Effector memory CD4-positive, alpha-beta T cell (primary cell): ENCODE results near the gene NISCH.

ENCODE experiments used
- DNase-seq, 3 donors: peaks; one replicate each; pipeline ENCODE4 v3.0.0-alpha.2; 2020
- H3K27ac ChIP-seq: 2 replicates; pipeline ENCODE4 v1.7.0; 2013; ENCODE audit warnings: mild to moderate bottlenecking, low read length, moderate library complexity; ENCODE audit not compliant: insufficient read depth, poor library complexity, severe bottlenecking
- H3K27me3 ChIP-seq: replicated peaks from 2 replicates; pipeline ENCODE4 v1.7.0; 2013; ENCODE audit warnings: mild to moderate bottlenecking, low read length; ENCODE audit not compliant: insufficient read depth, control insufficient read depth, poor library complexity, severe bottlenecking
- H3K36me3 ChIP-seq: 2 replicates; pipeline ENCODE4 v1.7.0; 2013; ENCODE audit warnings: mild to moderate bottlenecking, low read length, moderate library complexity; ENCODE audit not compliant: control insufficient read depth, insufficient read depth
- H3K4me1 ChIP-seq: 2 replicates; pipeline ENCODE4 v1.7.0; 2013; ENCODE audit warnings: low read length, mild to moderate bottlenecking; ENCODE audit not compliant: control insufficient read depth, insufficient read depth, poor library complexity, severe bottlenecking
- H3K4me3 ChIP-seq: 2 replicates; pipeline ENCODE4 v1.7.0; 2013; ENCODE audit warnings: low read length, low read depth, mild to moderate bottlenecking; ENCODE audit not compliant: insufficient read depth, poor library complexity, severe bottlenecking
- H3K9me3 ChIP-seq: 2 replicates; pipeline ENCODE4 v1.7.0; 2013; ENCODE audit warnings: mild to moderate bottlenecking, low read length, moderate library complexity; ENCODE audit not compliant: control insufficient read depth

Gene NISCH

DNA sequence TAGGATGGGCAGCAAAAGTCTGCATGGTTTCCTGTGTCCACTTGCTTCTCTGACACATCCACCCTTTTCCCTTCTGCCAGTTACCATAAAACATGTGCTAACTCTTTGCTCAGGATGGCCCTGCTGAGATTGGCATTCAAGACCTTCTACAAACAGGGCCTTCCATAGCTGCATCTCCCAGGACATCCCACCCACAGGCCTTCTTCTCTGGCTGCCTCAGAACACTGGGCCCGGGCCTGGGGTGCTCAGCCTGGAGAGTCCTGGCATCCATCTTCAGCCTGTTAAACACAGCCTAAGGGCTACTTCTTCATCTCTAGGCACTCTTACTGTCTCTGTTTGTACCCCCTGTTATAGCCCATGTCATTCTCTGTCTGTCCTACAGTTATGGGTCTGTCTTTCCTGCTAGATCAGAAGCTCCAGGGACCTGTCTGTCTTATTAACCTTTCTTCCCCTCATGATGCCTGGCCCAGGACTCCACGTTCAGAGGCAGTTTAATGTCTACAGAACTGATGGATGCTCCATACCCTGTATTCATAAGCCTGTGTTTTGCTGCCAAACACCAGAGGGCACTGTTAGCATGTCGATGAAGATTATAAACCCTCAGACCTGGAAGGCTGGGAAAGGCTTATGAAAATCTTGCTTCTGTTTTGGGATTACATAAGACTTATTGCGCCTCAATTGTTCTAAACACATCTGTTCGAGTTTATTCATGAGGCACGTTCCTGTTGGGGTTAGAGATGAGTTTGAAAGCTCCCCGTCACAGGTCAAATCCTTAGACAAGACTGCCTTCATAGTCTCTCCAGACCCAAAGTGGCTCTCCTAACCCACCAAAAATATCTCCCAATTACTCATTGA is 27.0 kb upstream of the NISCH start:
- no peaks in the 10 kb centered on the region for H3K36me3 ChIP-seq
- DNase-seq: peak in 1 of 3 donors; percentile 18

DNA sequence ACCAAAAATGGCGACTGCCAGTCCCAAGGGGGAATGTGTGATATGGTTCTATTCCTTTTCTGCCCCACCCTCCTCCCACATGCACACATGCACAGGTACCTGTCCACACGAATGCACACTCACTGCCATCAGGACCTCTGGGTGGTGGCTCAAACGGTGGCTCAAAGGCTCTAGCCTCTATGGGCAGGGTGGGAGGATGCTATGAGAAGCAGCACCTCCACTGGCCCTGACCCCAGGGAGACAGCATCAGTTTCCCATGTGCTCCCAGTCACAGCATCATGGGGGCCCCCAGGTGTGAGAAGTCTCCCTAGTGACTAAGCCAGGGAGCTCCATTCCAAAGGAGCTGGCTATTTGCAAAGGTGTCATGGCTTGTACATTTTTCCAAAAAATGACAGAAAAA is 26.4 kb upstream of the NISCH start:
- Histone ChIP-seq H3K4me3 (no peak overlapping the region), H3K9me3 (no peaks in the 10 kb centered on the region), H3K4me1 (no peaks in the 10 kb centered on the region), H3K27ac (no peak overlapping the region), H3K36me3 (no peaks in the 10 kb centered on the region), H3K27me3 (no peaks in the 10 kb centered on the region)
- no peak for DNase-seq

More for the DNA sequence above, 27.0 kb upstream of the NISCH start:
- Histone ChIP-seq H3K4me1 (no peaks in the 10 kb centered on the region), H3K9me3 (no peaks in the 10 kb centered on the region), H3K4me3 (no peak overlapping the region), H3K27me3 (no peaks in the 10 kb centered on the region), H3K27ac (no peak overlapping the region)

DNA sequence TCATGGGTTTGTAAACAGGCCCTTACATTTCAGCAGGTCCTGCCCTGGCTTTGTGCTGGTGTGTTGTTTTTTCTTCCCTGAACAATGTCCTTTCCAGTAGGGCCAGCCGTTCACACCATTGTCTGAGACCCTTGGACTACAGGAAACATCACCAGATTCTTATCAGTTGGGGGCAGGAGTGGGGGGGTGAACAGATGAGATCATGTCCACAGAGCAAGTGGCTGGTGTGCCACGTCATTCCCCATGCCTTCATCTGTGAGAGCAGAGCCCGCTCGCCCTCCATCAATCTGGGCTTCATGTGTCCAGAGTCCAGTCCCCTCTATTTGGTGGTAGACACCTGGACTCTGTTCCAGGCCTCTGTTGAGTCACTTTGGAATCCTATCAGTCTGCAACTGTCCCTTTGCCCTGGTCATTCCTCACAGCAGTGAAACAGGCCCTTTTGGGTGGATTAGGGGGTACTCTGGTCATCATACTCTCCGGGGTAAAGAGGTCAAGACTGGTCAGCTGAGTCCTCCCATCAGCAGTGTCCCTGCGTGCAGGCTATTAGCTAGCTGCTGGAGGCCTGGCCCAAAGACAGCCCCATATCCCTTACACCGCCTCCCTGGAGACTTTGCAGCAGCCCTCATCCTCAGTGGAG is 25.5 kb upstream of the NISCH start:
- no peaks in the 10 kb centered on the region for H3K27me3 ChIP-seq

DNA sequence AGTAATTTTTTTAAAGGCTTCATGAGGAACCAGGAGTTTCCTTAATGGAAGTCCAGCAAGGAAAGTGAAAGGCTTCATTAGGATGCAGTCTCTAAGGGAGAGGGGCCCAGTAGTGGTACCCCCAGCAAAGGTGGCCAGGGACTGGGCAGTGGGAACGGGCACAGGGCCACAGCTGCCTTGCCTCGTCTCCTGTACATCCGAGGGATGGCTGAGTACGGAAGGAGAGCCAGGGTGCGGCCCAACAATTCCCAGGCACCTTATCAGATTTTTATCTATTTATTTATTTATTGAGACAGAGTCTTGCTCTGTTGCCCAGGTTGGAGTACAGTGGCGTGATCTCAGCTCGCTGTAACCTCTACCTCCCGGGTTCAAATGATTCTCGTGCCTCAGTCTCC is 25.0 kb upstream of the NISCH start:
- no peak overlapping the region for H3K4me3 ChIP-seq
- H3K4me1 ChIP-seq: no peaks in the 10 kb centered on the region
- H3K36me3 ChIP-seq: no peaks in the 10 kb centered on the region
- H3K27me3 ChIP-seq: no peaks in the 10 kb centered on the region
- no peak overlapping the region for H3K27ac ChIP-seq
- no peak for DNase-seq
- H3K9me3 ChIP-seq: no peaks in the 10 kb centered on the region

More for the DNA sequence above, 25.5 kb upstream of the NISCH start:
- no peak overlapping the region for H3K4me3 ChIP-seq
- no peak for DNase-seq
- no peaks in the 10 kb centered on the region for H3K9me3 ChIP-seq
- no peak overlapping the region for H3K27ac ChIP-seq
- no peaks in the 10 kb centered on the region for H3K4me1 ChIP-seq
- H3K36me3 ChIP-seq: no peaks in the 10 kb centered on the region

DNA sequence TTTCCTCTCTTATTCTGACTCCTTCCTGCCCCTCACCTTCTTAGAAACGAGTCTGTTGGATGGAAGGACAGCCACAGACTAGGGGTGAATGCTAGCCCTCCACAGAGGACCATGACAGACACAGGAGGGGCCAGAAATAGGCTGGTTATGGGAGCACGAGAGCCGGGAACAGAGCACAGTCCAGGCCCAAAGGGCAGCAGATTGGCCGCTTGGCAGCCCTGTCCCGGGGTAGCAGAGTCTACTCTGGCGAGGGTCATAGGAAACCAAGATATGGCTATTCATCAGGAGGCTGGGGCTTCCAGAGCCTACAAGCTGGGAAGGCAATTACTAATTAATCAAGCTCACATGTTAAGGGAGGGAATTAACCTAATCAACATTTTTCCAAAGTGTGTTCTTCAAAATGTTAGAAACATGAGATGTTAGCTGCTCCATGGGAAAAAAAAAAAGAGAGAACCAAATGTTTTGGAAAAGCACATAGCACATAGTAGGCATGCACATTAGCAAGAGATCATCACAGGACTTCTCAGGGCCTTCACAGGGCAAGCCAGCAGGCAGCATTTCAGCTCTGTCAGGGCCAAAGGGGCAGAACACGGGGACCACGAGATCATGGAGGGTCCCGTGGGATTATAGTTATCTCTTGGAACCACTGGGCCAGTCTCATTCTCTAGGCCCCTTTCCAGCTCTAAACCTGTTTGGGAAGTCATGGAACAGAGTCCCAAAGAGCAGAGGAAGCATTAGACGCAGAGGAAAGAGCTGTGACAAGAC is 23.8 kb upstream of the NISCH start:
- Histone ChIP-seq H3K4me1 (no peaks in the 10 kb centered on the region), H3K36me3 (no peaks in the 10 kb centered on the region), H3K27me3 (no peaks in the 10 kb centered on the region), H3K27ac (no peak overlapping the region), H3K9me3 (no peaks in the 10 kb centered on the region), H3K4me3 (no peak overlapping the region)
- no peak for DNase-seq

DNA sequence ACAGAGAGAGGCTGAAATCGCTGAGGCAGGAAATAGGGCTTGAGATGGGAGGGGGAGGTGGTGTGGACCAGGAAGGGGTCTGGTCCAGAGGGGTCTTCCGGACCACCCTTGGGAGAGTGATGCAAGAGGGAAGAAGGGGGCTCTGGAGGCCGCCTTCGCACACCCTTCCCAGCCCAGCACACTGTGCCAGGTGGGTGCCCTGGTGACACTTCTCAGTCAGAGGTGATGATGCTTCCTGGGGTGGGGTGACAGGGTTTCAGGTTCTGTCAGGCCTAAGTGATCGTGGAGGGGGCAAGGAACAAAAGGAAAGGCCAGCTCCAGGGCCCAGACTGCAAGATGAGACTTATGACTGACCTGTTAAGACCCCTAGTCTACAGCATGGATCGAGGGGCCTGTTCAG is 23.2 kb upstream of the NISCH start:
- no peak overlapping the region for H3K4me3 ChIP-seq
- H3K27me3 ChIP-seq: no peaks in the 10 kb centered on the region
- no peak overlapping the region for H3K27ac ChIP-seq
- H3K9me3 ChIP-seq: no peaks in the 10 kb centered on the region
- H3K4me1 ChIP-seq: no peaks in the 10 kb centered on the region
- no peaks in the 10 kb centered on the region for H3K36me3 ChIP-seq
- DNase-seq: no peak

DNA sequence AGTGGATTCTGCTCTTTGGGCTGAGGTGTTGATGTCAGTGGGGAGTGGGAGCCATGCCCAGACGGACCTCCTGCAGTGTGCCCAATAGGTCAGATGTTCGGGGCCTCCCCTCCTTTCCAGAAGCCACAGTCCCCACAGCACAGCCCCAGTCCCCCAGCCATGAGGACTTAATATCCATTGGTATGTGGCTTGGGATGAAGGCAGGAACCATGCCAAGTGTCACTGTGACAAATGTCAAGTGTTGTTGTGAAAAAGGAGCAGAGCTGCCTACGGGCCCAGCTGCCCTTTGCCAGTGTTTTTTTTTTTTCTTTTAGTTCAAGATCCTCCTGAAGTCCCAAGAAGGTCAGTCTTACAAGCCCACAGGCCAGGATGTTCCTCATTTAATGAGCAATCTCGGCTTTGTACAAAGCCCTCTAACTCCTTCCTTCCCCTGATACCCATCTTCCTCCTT is 22.7 kb upstream of the NISCH start:
- no peak for DNase-seq
- Histone ChIP-seq H3K4me3 (no peak overlapping the region), H3K27me3 (no peaks in the 10 kb centered on the region), H3K9me3 (no peaks in the 10 kb centered on the region), H3K36me3 (no peaks in the 10 kb centered on the region), H3K27ac (no peak overlapping the region), H3K4me1 (no peaks in the 10 kb centered on the region)

DNA sequence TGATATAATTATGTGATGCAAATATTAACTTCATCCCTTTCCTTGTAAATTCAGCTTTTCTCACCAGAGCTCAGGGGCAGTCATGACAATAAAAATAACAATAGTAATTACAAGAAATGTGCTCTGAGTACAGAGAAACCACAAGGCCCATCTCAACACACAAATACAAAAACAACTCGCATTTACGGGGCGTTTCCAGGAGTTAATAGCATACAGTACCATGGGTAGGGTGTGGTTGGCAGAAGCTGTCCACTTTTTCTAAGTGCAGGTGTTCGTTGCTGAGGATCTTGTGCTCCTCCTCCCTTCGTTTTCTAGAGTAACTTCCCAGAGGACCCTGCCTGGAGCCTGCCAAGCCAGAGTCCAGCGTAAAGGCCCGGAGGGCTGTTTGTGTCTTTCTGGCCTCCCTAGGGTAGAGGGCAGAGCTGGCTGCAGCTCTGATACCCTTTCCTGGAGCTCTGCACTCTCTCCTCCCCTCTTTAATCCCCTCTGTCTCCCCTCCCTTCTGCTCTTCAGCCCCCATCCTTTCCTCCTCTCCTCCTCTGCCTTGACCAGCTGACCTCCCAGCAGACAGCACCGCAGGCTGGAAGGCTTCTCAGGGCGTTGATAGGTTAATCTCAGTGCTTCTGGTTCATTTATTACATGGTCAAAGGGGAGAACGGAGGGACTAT is 21.9 kb upstream of the NISCH start:
- no peak overlapping the region for H3K27ac ChIP-seq
- H3K36me3 ChIP-seq: no peaks in the 10 kb centered on the region
- no peaks in the 10 kb centered on the region for H3K9me3 ChIP-seq
- H3K4me3 ChIP-seq: no peak overlapping the region
- H3K27me3 ChIP-seq: no peaks in the 10 kb centered on the region
- no peaks in the 10 kb centered on the region for H3K4me1 ChIP-seq
- DNase-seq: no peak

DNA sequence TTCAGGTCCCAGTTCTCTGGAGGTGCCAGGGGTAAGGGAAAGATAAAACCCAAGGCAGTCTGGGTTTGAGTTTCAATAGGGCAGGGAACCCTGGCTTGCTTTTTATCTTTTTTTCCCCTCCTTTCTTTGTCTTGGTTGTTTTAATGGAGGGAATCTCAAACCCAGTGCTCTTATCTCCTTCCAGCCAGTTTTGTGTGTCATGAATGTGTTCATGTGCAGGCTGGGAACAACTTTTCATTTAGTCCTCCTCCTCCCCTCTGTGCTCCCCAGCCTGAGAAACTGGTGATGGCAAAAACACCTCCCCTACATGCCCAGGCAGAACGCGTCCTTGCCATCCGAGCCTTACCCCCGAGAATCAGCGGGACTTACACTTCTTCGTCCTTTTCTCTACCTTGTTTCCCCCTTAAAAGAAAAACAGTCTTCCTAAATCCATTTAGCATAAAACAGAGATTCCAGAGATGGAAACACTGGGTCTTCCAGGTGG is 21.4 kb upstream of the NISCH start:
- no peaks in the 10 kb centered on the region for H3K36me3 ChIP-seq
- H3K9me3 ChIP-seq: no peaks in the 10 kb centered on the region
- H3K27me3 ChIP-seq: no peaks in the 10 kb centered on the region
- H3K27ac ChIP-seq: no peak overlapping the region
- H3K4me1 ChIP-seq: no peaks in the 10 kb centered on the region
- no peak for DNase-seq
- H3K4me3 ChIP-seq: no peak overlapping the region
